Retinal pigment epithelial cell (primary cell): ENCODE measurements around the gene PPP2R2B.

Source experiments
- DNase-seq: peaks from one replicate; pipeline ENCODE4 v3.0.0-alpha.2; 2010; ENCODE audit warnings: low read depth
- H3K4me3 ChIP-seq: 2 replicates; pipeline ENCODE4 v1.5.1; 2011; ENCODE audit warnings: mild to moderate bottlenecking, low read length, control low read depth, moderate library complexity
- TF ChIP-seq, protein P1 (sequence below): conservative IDR thresholded peaks from 2 replicates; pipeline ENCODE4 v1.5.1; 2011; ENCODE audit warnings: low read depth, low read length, control low read depth, inconsistent platforms

Gene PPP2R2B

DNA sequence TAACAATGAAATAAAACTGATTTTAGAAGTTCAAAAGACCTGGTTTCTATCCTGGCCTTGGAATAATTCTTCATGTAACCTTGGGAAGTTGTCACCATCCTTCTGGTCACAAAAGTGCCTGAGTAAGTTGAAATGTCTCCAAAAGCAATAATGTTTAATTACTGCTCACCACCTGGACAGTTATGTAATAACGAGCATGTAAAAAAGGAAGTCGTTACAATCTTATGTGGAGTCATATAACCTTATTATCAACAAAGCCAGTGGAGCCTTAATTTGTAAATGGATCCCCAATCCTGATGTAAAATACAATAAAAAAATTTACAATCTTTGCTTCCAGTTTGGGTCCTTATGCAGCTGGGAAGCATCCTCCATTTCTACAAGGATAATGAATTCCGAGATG, 298.3 kb downstream of the PPP2R2B start:
- TF ChIP-seq, protein P1, sequence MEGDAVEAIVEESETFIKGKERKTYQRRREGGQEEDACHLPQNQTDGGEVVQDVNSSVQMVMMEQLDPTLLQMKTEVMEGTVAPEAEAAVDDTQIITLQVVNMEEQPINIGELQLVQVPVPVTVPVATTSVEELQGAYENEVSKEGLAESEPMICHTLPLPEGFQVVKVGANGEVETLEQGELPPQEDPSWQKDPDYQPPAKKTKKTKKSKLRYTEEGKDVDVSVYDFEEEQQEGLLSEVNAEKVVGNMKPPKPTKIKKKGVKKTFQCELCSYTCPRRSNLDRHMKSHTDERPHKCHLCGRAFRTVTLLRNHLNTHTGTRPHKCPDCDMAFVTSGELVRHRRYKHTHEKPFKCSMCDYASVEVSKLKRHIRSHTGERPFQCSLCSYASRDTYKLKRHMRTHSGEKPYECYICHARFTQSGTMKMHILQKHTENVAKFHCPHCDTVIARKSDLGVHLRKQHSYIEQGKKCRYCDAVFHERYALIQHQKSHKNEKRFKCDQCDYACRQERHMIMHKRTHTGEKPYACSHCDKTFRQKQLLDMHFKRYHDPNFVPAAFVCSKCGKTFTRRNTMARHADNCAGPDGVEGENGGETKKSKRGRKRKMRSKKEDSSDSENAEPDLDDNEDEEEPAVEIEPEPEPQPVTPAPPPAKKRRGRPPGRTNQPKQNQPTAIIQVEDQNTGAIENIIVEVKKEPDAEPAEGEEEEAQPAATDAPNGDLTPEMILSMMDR, result no peak
- no peak overlapping the region for H3K4me3 ChIP-seq
- no peak for DNase-seq

DNA sequence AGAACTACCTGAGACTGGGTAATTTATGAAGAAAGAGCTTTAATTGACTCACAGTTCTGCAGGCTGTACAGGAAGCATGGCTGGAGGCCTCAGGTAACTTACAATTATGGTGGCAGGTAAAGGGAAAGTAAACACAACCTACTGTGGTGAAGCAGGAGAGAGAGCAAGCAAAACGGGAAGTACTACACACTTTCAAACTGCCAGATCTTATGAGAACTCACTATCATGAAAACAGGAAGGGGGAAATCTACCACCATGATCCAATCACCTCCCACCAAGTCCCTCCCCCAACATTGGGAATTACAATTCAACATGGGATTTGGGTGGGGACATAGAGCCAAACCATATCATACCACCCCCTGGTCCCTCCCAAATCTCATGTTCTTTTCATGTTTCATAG, 303.8 kb downstream of the PPP2R2B start:
- TF ChIP-seq, protein P1, result no peak
- no peak for DNase-seq
- H3K4me3 ChIP-seq, result no peak overlapping the region

DNA sequence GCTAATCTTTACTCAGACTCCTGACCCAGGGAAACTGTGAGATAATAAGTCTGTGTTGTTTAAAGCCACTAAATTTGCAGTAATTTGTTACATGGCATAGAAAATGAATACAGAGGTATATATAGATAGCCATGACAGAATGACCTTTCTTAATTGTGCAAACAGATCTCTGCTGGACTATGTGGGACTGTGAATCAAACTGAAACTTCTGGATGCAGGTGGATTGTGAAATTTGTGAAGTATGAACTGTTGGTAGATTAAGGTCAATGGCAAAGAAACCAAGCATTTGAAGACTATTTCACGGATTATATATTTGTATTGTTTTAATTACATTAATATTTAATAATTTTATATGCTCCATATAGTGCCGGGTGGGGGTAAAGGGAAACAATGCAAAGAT, 310.4 kb downstream of the PPP2R2B start:
- DNase-seq, result no peak
- no peak overlapping the region for H3K4me3 ChIP-seq
- TF ChIP-seq, protein P1, result no peak

DNA sequence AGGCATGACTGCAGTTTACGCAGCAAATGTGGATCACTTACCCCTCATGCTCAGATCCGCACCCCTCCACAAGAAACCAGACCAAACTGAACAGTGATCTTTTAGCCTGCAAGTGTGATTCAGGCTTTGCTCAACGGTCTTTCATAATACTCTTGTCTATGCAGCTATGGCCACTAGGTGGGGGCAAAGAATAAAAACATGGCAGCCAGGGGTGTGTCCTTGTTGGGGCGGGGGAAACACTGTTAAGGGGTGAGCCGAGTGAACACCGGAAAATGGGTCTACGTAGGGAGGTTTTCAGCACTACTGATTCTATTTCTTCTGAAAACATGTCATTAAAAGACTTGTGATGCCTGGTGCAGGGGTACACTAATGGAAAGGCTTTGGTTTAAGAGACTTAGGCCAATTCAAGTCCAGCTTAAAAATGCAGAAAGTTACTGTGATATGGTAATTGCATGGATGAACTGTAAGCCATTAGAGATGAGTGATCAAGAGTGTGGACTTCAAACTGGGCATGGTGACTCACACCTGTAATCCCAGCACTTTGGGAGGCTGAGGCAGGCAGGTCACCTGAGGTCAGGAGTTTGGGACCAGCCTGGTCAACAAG, 312.7 kb downstream of the PPP2R2B start:
- TF ChIP-seq, protein P1, result peak; percentile 76
- no peak overlapping the region for H3K4me3 ChIP-seq
- DNase-seq, result peak; percentile 12

DNA sequence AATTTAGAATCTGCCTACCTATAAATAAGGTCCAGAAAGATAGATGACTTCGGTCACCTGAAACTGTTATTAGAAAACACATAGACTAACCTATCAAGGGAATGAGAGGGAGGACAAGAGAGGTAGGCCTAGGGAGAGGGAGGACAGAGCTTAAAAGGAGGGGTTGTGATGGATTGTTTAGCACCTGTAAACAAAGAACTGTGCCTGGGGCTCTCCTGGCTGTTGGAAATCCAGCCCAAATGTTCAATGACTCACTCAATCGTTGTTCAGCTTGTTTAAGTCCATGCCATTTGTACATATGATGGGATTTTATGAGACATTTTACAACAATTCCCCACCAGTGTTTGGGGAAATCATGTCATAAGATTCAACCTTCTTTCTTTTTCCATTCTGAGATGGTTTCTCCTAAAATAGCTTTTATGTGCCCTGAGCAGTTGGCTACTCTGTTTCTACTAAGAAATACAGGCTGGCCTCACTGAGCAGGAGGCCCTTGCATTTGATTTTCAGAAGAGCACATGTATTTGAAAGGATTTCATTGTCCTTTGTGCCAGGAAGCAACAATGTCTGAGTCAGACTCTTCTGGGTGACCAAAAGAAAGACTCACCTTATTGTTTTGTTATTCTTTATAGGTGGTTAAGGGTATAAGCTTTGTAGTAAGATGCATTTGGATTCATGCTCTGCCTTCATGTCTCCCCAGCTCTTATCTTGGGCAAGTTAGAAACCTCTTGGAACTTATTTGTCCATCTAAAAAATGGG, 314.4 kb downstream of the PPP2R2B start:
- no peak overlapping the region for H3K4me3 ChIP-seq
- no peak for DNase-seq
- TF ChIP-seq, protein P1, result no peak

DNA sequence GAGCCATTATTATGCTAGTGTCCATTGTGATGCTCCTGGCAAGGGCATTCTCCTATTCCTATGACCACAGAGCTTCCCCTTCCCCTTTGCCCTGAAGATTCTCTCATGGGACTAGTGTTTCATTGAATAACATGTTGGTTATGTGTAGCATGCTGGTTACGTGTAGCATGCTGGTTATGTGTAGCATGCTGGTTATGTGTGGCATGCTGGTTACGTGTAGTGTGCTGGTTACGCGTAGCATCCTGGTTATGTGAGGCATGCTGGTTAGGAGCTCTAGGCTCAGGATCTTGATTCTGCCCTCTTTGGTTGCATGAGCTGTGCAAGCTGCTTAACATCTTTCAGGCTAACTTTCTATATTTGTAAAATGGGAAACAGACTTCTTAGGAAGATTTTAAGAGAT, 316.1 kb downstream of the PPP2R2B start:
- H3K4me3 ChIP-seq, result no peak overlapping the region
- DNase-seq, result no peak
- TF ChIP-seq, protein P1, result no peak

DNA sequence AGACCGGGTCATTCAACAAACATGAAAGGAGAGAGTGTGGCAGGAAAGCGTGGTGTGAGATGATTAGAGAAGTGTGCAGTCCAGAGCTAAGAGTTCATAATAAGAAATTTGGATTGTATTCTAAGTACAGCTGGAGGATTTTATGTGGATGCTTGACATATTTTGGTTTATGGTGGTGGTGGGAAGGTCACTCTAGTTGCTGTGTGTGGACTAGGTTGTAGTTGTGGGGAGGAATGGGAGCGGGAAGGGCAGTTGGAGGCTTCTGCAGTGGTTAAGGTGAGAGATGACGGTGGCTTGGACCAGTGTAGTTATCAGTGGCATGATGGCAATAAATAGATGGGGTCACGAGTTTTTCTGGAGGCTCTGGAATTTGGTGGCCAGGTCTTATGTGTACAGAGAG, 316.8 kb downstream of the PPP2R2B start:
- H3K4me3 ChIP-seq, result no peak overlapping the region
- TF ChIP-seq, protein P1, result no peak
- no peak for DNase-seq
